H9 (cell line): Measurements from ENCODE around the gene OR10D3. TPM values are rescaled to one million over a fixed set of nuclear protein-coding genes. Genes with fewer than 3 reads are reported as not detected.

ENCODE experiments used
- DNase-seq: peaks from one replicate; pipeline ENCODE4 v3.0.0-alpha.2; 2017
- H2AFZ ChIP-seq: one replicate; pipeline ENCODE4 v1.6.1; 2013; ENCODE audit warnings: mild to moderate bottlenecking, low read length, control low read depth, moderate library complexity
- H2AK5ac ChIP-seq: 2 replicates; pipeline ENCODE4 v1.6.1; 2013; ENCODE audit warnings: low read length, control low read depth, mixed read lengths; ENCODE audit not compliant: insufficient read length
- H2BK120ac ChIP-seq: one replicate; pipeline ENCODE4 v1.6.1; 2013; ENCODE audit warnings: low read depth, mild to moderate bottlenecking, low read length, control low read depth, inconsistent platforms; ENCODE audit not compliant: poor library complexity, severe bottlenecking
- H2BK12ac ChIP-seq: 2 replicates; pipeline ENCODE4 v1.6.1; 2013; ENCODE audit warnings: low read length, control low read depth, mixed read lengths, low read depth; ENCODE audit not compliant: insufficient read length
- H2BK15ac ChIP-seq: 2 replicates; pipeline ENCODE4 v1.6.1; 2013; ENCODE audit warnings: low read depth, low read length, control low read depth
- H2BK20ac ChIP-seq: one replicate; pipeline ENCODE4 v1.6.1; 2013; ENCODE audit warnings: low read depth, mild to moderate bottlenecking, low read length, control low read depth, inconsistent platforms; ENCODE audit not compliant: poor library complexity, severe bottlenecking
- H2BK5ac ChIP-seq: 2 replicates; pipeline ENCODE4 v1.6.1; 2013; ENCODE audit warnings: low read length, control low read depth, mixed read lengths; ENCODE audit not compliant: insufficient read length
- H3K14ac ChIP-seq: 2 replicates; pipeline ENCODE4 v1.6.1; 2013; ENCODE audit warnings: low read length, control low read depth; ENCODE audit not compliant: insufficient read depth
- H3K18ac ChIP-seq: 2 replicates; pipeline ENCODE4 v1.6.1; 2013; ENCODE audit warnings: low read depth, mild to moderate bottlenecking, mixed read lengths, low read length, control low read depth; ENCODE audit not compliant: insufficient read length
- H3K23ac ChIP-seq: 2 replicates; pipeline ENCODE4 v1.6.1; 2013; ENCODE audit warnings: low read length, control low read depth, mixed read lengths, low read depth; ENCODE audit not compliant: insufficient read length
- H3K23me2 ChIP-seq: 2 replicates; pipeline ENCODE4 v1.6.1; 2013; ENCODE audit warnings: low read depth, mild to moderate bottlenecking, mixed read lengths, low read length, control low read depth; ENCODE audit not compliant: insufficient read length, poor library complexity, severe bottlenecking
- H3K27ac ChIP-seq: 2 replicates; pipeline ENCODE4 v1.5.1; 2013; ENCODE audit warnings: low read length, control low read depth, mixed read lengths, low read depth; ENCODE audit not compliant: insufficient read length
- H3K27me3 ChIP-seq: 2 replicates; pipeline ENCODE4 v1.6.1; 2013; ENCODE audit warnings: low read length, control low read depth, inconsistent platforms; ENCODE audit not compliant: insufficient read depth
- H3K4ac ChIP-seq: 2 replicates; pipeline ENCODE4 v1.6.1; 2013; ENCODE audit warnings: low read depth, mild to moderate bottlenecking, control low read depth, inconsistent platforms, low read length, moderate library complexity
- H3K4me1 ChIP-seq: 2 replicates; pipeline ENCODE4 v1.6.1; 2013; ENCODE audit warnings: low read length, control low read depth, inconsistent platforms; ENCODE audit not compliant: insufficient read depth
- H3K4me2 ChIP-seq: 2 replicates; pipeline ENCODE4 v1.6.1; 2013; ENCODE audit warnings: low read length, control low read depth, mixed read lengths; ENCODE audit not compliant: insufficient read length, insufficient read depth
- H3K56ac ChIP-seq: 2 replicates; pipeline ENCODE4 v1.6.1; 2013; ENCODE audit warnings: low read depth, mild to moderate bottlenecking, mixed read lengths, low read length, control low read depth; ENCODE audit not compliant: insufficient read length
- H3K79me1 ChIP-seq: 2 replicates; pipeline ENCODE4 v1.6.1; 2013; ENCODE audit warnings: low read depth, mild to moderate bottlenecking, moderate library complexity, low read length, control low read depth, inconsistent platforms; ENCODE audit not compliant: insufficient read depth, poor library complexity, severe bottlenecking
- H3K79me2 ChIP-seq: 2 replicates; pipeline ENCODE4 v1.6.1; 2013; ENCODE audit warnings: low read length, control low read depth, inconsistent platforms; ENCODE audit not compliant: insufficient read depth
- H3K9ac ChIP-seq: 2 replicates; pipeline ENCODE4 v1.6.1; 2013; ENCODE audit warnings: low read length, control low read depth, mixed read lengths; ENCODE audit not compliant: insufficient read length; ENCODE audit errors: extremely low read depth
- H3K9me3 ChIP-seq: one replicate; pipeline ENCODE4 v1.6.1; 2013; ENCODE audit warnings: low read depth, low read length, inconsistent platforms; ENCODE audit not compliant: control insufficient read depth
- H3T11ph ChIP-seq: one replicate; pipeline ENCODE4 v1.6.1; 2013; ENCODE audit warnings: mild to moderate bottlenecking, low read length, control low read depth, inconsistent platforms
- H4K20me1 ChIP-seq: one replicate; pipeline ENCODE4 v1.6.1; 2013; ENCODE audit not compliant: control insufficient read depth, insufficient read length, insufficient read depth
- H4K5ac ChIP-seq: 2 replicates; pipeline ENCODE4 v1.6.1; 2013; ENCODE audit warnings: low read depth, mild to moderate bottlenecking, mixed read lengths, low read length, control low read depth; ENCODE audit not compliant: insufficient read length
- H4K8ac ChIP-seq: replicated peaks from 2 replicates; pipeline ENCODE4 v1.6.1; 2013; ENCODE audit warnings: low read length, control low read depth, mixed read lengths, low read depth; ENCODE audit not compliant: insufficient read length
- H4K91ac ChIP-seq: 2 replicates; pipeline ENCODE4 v1.6.1; 2013; ENCODE audit warnings: low read depth, mild to moderate bottlenecking, moderate library complexity, mixed read lengths, low read length, control low read depth; ENCODE audit not compliant: insufficient read length
- H3K27ac Mint-ChIP-seq, 3 experiments: 2 replicates in 2 of 3; 3 replicates in 1 of 3; pipeline ENCODE4 v1.8.0; 2020 to 2021; ENCODE audit warnings: mixed read lengths in 3 of 3, mild to moderate bottlenecking in 1 of 3, moderate library complexity in 1 of 3
- H3K27me3 Mint-ChIP-seq: 2 replicates; pipeline ENCODE4 v1.8.0; 2021; ENCODE audit warnings: low read depth, mild to moderate bottlenecking, moderate library complexity, mixed read lengths
- H3K36me3 Mint-ChIP-seq, 3 experiments: 2 replicates in 2 of 3; 3 replicates in 1 of 3; pipeline ENCODE4 v1.8.0; 2020 to 2021; ENCODE audit warnings: low read depth in 3 of 3, mixed read lengths in 3 of 3; ENCODE audit not compliant: insufficient read depth in 1 of 3
- H3K4me1 Mint-ChIP-seq, 2 experiments: 2 replicates each; pipeline ENCODE4 v1.8.0; 2020; ENCODE audit warnings: mixed read lengths in 2 of 2
- H3K4me3 Mint-ChIP-seq, 2 experiments: 2 replicates in 1 of 2; 3 replicates in 1 of 2; pipeline ENCODE4 v1.8.0; 2020 to 2021; ENCODE audit warnings: mild to moderate bottlenecking in 2 of 2, mixed read lengths in 2 of 2, moderate library complexity in 1 of 2
- H3K9me3 Mint-ChIP-seq, 2 experiments: 2 replicates in 1 of 2; 3 replicates in 1 of 2; pipeline ENCODE4 v1.8.0; 2020; ENCODE audit warnings: mild to moderate bottlenecking in 2 of 2, mixed read lengths in 2 of 2, moderate library complexity in 1 of 2
- total RNA-seq: library from RNA; stranded (reverse); gene quantifications from 2 replicates; pipeline ENCODE4 v1.2.1, GENCODE V29; 2021
- TF ChIP-seq, protein P1 (sequence below): fragments of 200-600 bp; sonication (generic); conservative IDR thresholded peaks from 3 replicates; pipeline ENCODE4 v1.8.0; 2021; ENCODE audit warnings: antibody characterized with exemption, mild to moderate bottlenecking

Gene OR10D3
- total RNA-seq, 1 experiment from 2014 or later, result not detected

DNA sequence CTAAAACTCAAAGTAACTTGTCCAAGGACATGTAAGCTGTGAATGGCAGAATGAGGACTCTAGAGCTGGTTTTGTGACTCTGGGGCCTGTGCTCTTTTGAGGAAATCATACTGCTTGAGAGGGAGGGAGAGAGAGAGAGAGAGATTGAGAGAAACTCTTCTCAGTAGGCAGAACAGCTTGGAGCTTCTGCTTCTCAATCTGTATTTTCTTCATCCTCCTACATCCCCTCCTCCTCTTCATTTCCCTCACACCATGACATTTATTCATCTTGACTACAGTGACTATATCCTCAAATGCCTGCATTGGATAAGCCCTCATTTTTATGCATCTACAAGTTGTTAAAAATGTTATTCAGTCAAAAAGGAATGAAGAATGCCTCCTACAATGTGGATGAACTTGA, 23.7 kb upstream of the OR10D3 start:
- no peaks in the 10 kb centered on the region; a peak in 1 of 5 replicates for H3K9me3 Mint-ChIP-seq
- H2BK120ac ChIP-seq, result no peak overlapping the region
- no peak overlapping the region for H3K14ac ChIP-seq
- no peaks in the 10 kb centered on the region; a peak in 1 of 7 replicates for H3K36me3 Mint-ChIP-seq
- H3K4me3 Mint-ChIP-seq, result no peak overlapping the region; a peak in 1 of 5 replicates
- no peaks in the 10 kb centered on the region for H3K79me2 ChIP-seq
- peaks cover 6 to 11% of the 10 kb centered on the region in 2 experiments; a peak in 3 of 4 replicates for H3K4me1 Mint-ChIP-seq
- no peak overlapping the region for H3K9ac ChIP-seq
- DNase-seq, result no peak
- no peaks in the 10 kb centered on the region for H3K9me3 ChIP-seq
- no peak overlapping the region for H2AK5ac ChIP-seq
- H3K4me1 ChIP-seq, result no peaks in the 10 kb centered on the region
- no peak overlapping the region for H2BK15ac ChIP-seq
- H3K56ac ChIP-seq, result no peak overlapping the region
- no peaks in the 10 kb centered on the region for H4K20me1 ChIP-seq
- H3K4ac ChIP-seq, result no peak overlapping the region
- no peak overlapping the region for H3T11ph ChIP-seq
- no peak overlapping the region for H3K4me2 ChIP-seq
- H4K91ac ChIP-seq, result no peak overlapping the region
- H2BK12ac ChIP-seq, result no peak overlapping the region
- H4K5ac ChIP-seq, result no peak overlapping the region
- H3K79me1 ChIP-seq, result no peaks in the 10 kb centered on the region
- H2BK5ac ChIP-seq, result no peak overlapping the region
- H3K27ac ChIP-seq, result no peak overlapping the region
- H3K27ac Mint-ChIP-seq, result no peak overlapping the region
- H4K8ac ChIP-seq, result no peak overlapping the region
- H2BK20ac ChIP-seq, result no peak overlapping the region
- no peak overlapping the region for H3K18ac ChIP-seq
- no peaks in the 10 kb centered on the region for H3K23me2 ChIP-seq
- H2AFZ ChIP-seq, result no peak overlapping the region
- TF ChIP-seq, protein P1, sequence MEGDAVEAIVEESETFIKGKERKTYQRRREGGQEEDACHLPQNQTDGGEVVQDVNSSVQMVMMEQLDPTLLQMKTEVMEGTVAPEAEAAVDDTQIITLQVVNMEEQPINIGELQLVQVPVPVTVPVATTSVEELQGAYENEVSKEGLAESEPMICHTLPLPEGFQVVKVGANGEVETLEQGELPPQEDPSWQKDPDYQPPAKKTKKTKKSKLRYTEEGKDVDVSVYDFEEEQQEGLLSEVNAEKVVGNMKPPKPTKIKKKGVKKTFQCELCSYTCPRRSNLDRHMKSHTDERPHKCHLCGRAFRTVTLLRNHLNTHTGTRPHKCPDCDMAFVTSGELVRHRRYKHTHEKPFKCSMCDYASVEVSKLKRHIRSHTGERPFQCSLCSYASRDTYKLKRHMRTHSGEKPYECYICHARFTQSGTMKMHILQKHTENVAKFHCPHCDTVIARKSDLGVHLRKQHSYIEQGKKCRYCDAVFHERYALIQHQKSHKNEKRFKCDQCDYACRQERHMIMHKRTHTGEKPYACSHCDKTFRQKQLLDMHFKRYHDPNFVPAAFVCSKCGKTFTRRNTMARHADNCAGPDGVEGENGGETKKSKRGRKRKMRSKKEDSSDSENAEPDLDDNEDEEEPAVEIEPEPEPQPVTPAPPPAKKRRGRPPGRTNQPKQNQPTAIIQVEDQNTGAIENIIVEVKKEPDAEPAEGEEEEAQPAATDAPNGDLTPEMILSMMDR, result no peak
- no peak overlapping the region for H3K23ac ChIP-seq
- H3K27me3 ChIP-seq, result peaks cover 2% of the 10 kb centered on the region; the same call in 1 of the 2 replicates
- H3K27me3 Mint-ChIP-seq, result peaks cover 41% of the 10 kb centered on the region
